Measurements from ENCODE around the gene ZCCHC14.

Gene ZCCHC14

DNA sequence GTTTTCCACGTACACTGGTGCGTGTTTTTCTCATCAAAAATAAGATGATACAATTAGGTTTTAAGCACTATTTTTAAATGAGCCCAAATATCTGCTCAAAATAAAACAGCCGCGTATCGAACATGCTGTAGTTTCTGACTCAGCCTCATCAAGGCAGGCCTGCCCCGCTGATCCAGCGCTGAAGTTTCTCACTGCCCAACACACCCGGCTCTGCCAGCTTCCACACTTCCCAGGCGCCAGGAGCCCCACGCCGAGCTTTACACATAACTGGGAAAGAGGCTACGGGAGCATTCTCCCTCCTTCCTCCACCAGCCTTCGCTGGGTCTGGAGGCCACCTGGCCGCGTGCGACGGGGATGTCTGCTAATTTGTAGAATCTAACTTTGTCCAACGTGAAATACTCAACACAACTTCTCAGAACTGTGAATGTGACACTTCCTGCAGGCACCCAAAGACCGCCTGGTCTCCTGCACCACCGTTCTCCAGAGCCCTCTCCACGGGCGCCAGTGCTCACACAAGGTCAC is 58.6 kb downstream of the ZCCHC14 start:
- no peaks in the 10 kb centered on the region for H3K27me3 ChIP-seq (ENCODE audit: insufficient read depth, poor library complexity, severe bottlenecking)
- H3K27ac ChIP-seq (replicated peaks) = no peak overlapping the region
- H3K4me3 ChIP-seq (replicated peaks; ENCODE audit: insufficient read depth, low read length) = no peak overlapping the region
- DNase-seq (ENCODE audit: low read depth in 1 of 2, low spot score in 1 of 2) = no peak
- TF ChIP-seq GABPA (IDR thresholded peaks at IDR 0.05; ENCODE audit: low read depth) (no peak), POLR2AphosphoS5 (IDR thresholded peaks at IDR 0.05; ENCODE audit: low read depth) (no peak)
- TF ChIP-seq, protein P1, sequence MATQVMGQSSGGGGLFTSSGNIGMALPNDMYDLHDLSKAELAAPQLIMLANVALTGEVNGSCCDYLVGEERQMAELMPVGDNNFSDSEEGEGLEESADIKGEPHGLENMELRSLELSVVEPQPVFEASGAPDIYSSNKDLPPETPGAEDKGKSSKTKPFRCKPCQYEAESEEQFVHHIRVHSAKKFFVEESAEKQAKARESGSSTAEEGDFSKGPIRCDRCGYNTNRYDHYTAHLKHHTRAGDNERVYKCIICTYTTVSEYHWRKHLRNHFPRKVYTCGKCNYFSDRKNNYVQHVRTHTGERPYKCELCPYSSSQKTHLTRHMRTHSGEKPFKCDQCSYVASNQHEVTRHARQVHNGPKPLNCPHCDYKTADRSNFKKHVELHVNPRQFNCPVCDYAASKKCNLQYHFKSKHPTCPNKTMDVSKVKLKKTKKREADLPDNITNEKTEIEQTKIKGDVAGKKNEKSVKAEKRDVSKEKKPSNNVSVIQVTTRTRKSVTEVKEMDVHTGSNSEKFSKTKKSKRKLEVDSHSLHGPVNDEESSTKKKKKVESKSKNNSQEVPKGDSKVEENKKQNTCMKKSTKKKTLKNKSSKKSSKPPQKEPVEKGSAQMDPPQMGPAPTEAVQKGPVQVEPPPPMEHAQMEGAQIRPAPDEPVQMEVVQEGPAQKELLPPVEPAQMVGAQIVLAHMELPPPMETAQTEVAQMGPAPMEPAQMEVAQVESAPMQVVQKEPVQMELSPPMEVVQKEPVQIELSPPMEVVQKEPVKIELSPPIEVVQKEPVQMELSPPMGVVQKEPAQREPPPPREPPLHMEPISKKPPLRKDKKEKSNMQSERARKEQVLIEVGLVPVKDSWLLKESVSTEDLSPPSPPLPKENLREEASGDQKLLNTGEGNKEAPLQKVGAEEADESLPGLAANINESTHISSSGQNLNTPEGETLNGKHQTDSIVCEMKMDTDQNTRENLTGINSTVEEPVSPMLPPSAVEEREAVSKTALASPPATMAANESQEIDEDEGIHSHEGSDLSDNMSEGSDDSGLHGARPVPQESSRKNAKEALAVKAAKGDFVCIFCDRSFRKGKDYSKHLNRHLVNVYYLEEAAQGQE (IDR thresholded peaks at IDR 0.05; ENCODE audit: insufficient replicate concordance, low read depth) = no peak

DNA sequence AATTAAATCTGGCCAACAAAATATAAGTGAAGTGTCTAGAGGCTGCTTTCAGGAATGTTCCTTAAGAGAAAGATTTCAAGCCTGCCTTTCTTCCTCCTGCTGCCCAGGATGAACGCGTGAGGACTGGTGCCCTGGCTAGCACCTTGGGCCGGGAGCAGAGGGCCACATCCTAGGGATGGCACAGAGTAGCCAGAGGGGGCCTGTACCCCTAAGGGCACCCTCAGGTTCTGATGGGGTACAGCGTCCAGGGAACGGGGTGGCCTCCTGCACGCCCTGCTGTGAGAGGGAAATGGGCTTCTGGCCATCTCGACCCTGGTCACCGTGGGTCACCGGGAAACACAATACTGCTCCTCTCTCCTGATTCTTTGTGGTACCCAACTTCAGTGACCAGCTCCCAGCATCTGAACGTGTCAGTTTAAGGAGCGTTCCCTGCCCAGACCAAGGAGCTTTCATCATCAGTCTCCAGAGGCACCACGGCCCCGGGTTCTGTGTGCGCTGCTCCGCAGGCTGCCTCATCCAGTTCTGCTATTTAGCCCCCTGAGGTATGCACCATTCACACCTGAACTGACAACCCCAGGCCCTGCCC is 60.4 kb downstream of the ZCCHC14 start:
- no peak overlapping the region for H3K27ac ChIP-seq (replicated peaks)
- DNase-seq (ENCODE audit: low read depth in 1 of 2, low spot score in 1 of 2) = no peak
- no peaks in the 10 kb centered on the region for H3K27me3 ChIP-seq (ENCODE audit: insufficient read depth, poor library complexity, severe bottlenecking)
- no peak overlapping the region for H3K4me3 ChIP-seq (replicated peaks; ENCODE audit: insufficient read depth, low read length)
- no peak for TF ChIP-seq POLR2AphosphoS5 (IDR thresholded peaks at IDR 0.05; ENCODE audit: low read depth)
- TF ChIP-seq, protein P1 (IDR thresholded peaks at IDR 0.05; ENCODE audit: insufficient replicate concordance, low read depth) = no peak
- TF ChIP-seq GABPA (IDR thresholded peaks at IDR 0.05; ENCODE audit: low read depth) = no peak
- TF ChIP-seq, protein P2, sequence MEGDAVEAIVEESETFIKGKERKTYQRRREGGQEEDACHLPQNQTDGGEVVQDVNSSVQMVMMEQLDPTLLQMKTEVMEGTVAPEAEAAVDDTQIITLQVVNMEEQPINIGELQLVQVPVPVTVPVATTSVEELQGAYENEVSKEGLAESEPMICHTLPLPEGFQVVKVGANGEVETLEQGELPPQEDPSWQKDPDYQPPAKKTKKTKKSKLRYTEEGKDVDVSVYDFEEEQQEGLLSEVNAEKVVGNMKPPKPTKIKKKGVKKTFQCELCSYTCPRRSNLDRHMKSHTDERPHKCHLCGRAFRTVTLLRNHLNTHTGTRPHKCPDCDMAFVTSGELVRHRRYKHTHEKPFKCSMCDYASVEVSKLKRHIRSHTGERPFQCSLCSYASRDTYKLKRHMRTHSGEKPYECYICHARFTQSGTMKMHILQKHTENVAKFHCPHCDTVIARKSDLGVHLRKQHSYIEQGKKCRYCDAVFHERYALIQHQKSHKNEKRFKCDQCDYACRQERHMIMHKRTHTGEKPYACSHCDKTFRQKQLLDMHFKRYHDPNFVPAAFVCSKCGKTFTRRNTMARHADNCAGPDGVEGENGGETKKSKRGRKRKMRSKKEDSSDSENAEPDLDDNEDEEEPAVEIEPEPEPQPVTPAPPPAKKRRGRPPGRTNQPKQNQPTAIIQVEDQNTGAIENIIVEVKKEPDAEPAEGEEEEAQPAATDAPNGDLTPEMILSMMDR (IDR thresholded peaks at IDR 0.05; ENCODE audit: insufficient read depth, low read length) = no peak

DNA sequence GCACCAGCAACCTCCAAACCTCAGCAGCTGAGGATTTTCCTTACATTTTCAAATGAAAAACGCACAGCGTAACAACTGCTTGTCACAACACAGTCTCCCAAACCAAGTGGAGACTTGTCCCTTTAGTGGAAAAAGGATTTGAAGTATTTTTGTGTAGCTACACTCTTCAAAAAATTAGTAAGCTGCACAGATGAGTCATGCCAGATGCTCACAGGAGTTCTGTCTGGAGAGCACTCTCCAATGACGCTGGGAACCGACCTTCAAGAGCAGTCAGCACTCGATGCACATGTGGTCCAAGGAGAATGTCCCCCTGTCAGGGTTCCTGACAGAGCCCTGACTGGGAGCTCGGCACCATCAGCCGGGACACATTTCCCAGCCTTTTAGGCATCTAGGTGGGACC is 60.9 kb downstream of the ZCCHC14 start:
- H3K27ac ChIP-seq (replicated peaks) = no peak overlapping the region
- TF ChIP-seq SPI1 (IDR thresholded peaks at IDR 0.05; ENCODE audit: borderline replicate concordance, low read depth) (no peak), GABPA (IDR thresholded peaks at IDR 0.05; ENCODE audit: low read depth) (no peak), POLR2AphosphoS5 (IDR thresholded peaks at IDR 0.05; ENCODE audit: low read depth) (no peak)
- TF ChIP-seq, protein P2 (IDR thresholded peaks at IDR 0.05; ENCODE audit: insufficient read depth, low read length) = no peak
- TF ChIP-seq, protein P1 (IDR thresholded peaks at IDR 0.05; ENCODE audit: insufficient replicate concordance, low read depth) = no peak
- no peak overlapping the region for H3K4me3 ChIP-seq (replicated peaks; ENCODE audit: insufficient read depth, low read length)
- DNase-seq (ENCODE audit: low read depth in 1 of 2, low spot score in 1 of 2) = no peak
- H3K27me3 ChIP-seq (ENCODE audit: insufficient read depth, poor library complexity, severe bottlenecking) = no peaks in the 10 kb centered on the region
